Cardiac septum (tissue), 1 donor: Measurements from ENCODE around the gene EPSTI1. TPM values are rescaled to one million over a fixed set of nuclear protein-coding genes. Genes with fewer than 3 reads are reported as not detected.
A peak's percentile ranks its signal among the peaks of the same experiment; 100 is the strongest.

Experiments
- DNase-seq: peaks from one replicate; pipeline ENCODE4 v3.0.0-alpha.2; 2020; ENCODE audit warnings: low spot score
- intact Hi-C: fragments of 100-400 bp; cut with DNase I; formaldehyde crosslinking; loops from one replicate; pipeline ENCODE4 v1.14.0; 2022
- total RNA-seq: library from RNA; stranded (reverse); fragmentation: NEBNext Ultra II Directional; extraction: Animal tissue kit (Norgen Biotek cat#: 25700); gene quantifications from one replicate; pipeline ENCODE4 v1.2.1, GENCODE V29; 2021
- donor health status: DM: no; HTN: no; CAD: no.

Gene EPSTI1
- total RNA-seq, 1 donor from 2014 or later = 2.7 TPM

DNA sequence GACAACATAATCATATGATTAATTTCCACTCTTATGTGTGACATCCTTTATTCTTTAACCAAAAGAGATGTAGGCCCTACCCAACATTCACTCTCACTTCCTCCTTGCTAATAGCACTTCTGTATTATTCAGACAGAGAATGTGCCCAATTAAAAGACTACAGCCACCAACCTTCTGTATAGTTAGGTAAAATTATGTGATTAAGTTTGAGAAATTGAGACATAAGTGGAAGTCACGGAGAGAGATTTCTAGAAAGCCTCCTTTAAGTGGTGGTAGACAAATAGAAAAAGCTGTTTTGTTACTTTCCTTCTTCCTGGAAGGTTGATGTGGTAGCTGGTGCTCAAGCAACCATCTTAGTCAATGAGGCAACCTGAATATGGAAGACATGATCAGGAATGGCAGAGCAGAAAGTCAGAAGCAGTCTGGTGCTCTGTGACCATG, 14.8 kb downstream of the EPSTI1 start:
- DNase-seq = no peak
- intact Hi-C loops = no loop called here

DNA sequence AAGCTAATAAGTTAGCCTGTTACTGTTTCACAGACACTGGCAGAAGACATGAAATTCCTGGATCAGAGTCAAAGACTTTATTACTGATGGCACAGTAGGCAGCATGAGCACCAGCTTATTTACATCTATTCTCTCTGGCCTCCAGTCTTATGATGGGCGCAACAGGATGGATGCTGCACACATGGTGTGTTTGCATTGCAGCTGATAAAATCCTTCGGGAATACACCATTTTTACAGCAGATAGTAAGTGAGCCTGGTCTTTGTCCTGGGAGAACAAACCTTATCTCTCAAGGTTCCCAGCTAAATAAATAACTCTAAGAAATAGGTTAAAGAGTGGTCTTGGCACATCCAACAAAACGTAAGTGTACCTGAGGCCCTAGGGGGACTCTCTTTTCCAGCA, 16.0 kb downstream of the EPSTI1 start:
- intact Hi-C loops = no loop called here
- DNase-seq = no peak

DNA sequence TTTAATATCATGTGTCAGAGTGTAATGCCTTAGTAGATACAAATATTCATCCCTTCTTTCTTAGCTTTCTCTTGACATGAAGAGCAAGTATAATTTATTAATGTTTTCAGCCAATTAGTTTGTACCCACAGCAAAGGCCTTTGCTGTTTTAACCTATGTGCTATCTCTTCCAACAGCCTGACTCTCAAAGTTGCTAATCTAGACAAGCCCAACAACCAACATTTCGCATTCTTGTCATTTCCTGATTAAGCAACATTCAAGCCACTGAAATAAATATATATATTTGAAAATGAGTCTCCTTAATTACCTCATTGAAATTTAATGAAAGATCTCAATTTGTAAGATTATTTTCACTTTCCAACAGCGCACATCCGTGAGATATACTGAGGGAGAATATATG, 18.5 kb downstream of the EPSTI1 start:
- no peak for DNase-seq
- intact Hi-C loops = no loop called here

DNA sequence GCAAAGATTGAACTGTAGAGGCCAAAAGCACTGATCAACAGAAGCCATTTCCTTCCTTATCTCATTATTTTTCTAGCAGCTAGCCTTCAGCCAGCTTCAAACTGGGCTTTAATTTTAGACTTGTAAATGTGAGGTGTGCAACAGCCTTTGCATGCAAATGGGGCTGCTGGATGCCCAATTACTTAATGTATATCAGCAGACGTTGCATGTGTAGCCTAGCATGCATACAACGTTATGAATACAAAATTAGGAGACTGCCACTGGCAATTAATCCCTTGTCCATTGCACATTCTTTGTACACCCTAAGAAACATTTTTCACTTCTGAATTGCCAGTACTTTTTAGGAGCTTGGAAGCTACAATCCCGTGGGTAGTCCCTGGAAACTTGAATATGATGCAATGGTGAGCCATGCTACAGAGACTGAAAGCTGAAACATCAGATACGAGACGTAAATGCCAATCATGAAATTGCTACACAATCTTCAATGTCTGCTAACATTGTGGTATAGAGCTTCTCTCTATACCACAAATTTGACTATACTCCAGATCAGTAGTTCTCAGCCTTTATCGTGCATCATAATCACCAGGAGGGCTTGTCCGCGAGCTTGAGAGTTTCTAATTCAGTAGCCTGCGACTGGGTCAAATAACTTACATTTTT, 20.2 kb downstream of the EPSTI1 start:
- no peak for DNase-seq
- intact Hi-C loops = loop anchor here (2.0 kb wide), 1 partner anchor 833 kb away; no protein-coding TSS in a partner anchor

DNA sequence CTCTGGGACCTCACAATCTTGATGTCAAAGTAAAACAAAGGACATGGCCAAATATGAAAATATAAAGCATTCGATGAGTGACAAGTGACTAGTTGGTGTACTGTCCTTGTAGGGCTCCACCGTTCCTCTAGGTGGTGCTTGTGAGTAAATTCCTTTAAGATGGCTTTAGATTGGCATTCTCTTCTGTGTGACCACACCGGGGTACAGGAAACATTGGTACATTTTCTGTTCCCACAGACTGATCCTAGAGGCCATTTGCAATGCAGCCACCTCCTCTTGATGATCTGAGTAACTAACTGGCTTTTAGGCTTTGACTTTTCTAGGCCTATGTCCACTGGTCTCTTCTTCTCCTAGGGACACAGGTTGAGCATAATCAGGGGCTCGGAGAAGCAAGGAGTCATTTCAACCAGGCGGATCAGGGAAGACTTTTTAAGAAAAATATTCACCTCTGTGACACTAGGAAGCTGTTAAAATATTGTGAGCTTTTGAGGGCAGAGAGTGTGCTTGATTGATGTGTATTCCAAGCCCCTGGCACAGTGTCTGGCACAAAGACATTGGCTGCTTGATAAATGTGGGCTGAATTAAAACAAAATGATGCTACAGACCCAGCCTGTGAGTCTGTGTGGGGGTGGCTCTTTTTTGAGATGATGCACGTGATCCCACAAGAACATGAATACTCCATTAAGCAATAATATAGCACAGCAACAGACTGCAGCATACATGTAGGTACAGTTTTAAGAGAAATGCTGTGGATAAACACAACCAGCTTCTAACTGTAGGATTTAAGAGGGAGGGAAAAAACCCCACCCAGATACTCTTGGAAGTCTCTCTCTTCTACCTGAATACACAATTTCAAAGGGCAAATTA, 21.0 kb downstream of the EPSTI1 start:
- intact Hi-C loops = loop anchor here (2.0 kb wide), 1 partner anchor 834 kb away; no protein-coding TSS in a partner anchor
- DNase-seq = no peak

DNA sequence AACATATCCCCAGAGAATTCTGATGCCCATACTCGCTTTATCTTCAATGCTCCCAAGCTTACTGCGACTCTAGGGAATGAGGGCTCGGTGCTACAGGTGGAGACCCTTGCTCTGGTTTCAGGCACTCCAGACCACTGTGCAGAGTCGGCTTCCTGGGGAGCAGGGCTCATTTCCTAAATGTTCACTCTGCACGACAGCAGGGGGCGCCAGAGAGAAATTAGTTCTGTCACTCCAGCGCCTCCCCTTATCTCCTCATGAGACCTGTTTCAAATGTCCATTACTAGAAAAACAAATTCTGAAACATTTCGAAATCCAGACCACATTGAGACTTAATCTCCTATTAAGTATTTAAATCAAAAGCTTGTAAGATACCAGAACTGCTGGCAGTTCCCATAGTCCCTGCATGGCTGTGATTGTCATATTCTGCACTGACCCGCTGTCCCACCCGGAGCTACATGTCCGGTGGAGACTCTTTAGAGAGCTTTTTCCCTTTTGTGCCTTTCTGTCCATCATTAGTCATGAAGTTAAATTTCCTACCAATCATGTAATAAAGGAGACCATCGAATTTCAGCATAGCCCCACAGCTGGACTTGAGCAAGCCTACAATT, 22.4 kb downstream of the EPSTI1 start:
- peak; percentile 85 for DNase-seq
- intact Hi-C loops = loop anchor here (2.0 to 10.0 kb wide), 5 partner anchors 85 to 905 kb away; partner anchors contain the start of genes CCDC122 and LACC1

DNA sequence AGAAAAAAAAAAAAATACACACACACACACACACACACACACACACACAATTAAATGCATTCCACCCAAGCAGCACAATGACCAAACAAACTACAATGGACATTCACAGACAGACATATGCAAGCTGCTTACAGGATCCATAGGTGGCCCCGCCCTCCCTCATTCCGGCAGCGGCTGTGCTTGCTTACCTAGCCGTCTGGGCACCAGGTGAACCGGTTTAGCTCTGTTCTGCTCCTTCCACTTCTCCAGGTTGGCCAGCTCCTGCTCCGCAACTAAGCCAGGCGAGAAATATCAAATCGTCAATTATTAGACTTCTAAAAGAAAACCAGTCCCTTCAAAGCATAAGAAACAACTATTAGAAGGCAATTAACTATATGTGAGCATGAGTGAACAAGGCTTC, 23.1 kb downstream of the EPSTI1 start:
- intact Hi-C loops = loop anchor here (2.0 to 10.0 kb wide), 4 partner anchors 84 to 906 kb away; partner anchors contain the start of genes CCDC122 and LACC1
- no peak for DNase-seq

DNA sequence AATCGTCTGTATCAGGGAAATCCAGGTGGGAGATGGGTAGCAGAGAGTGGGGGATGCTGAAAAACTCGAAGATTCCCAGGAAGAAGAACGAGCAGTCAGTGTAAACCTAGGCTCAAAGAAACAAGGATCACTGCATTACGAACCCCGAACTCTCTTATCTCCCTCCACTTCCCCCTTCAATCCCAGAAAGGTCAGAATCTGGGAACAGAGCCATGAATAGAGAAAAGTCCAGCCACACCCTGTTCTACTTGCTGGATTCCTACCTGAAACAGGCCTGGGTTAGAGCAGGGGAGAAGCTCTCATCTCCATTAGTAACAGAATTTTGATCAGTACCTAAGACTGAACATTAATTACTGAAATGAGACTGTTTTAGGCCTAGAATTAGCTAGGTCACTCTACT, 24.4 kb downstream of the EPSTI1 start:
- intact Hi-C loops = loop anchor here (2.0 to 10.0 kb wide), 4 partner anchors 83 to 907 kb away; partner anchors contain the start of genes CCDC122 and LACC1
- DNase-seq = no peak

DNA sequence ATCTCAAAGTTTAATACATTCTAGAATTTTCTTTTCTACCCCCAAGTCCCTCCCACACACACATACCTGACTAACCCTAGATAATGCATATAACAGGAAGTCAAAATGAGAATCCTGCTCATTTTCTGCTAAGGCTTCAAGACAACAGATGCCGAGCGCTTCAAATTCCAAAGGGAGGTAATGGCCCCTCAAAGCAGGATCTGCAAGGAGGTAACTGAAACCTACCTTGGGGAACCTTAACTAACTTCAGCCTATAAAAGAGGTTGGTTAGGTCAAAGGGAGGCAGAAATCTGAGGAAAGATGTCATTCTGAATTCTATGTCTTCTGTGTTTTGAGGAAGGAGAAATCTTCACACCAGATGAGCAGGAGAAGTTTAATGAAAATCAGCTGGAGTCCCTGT, 26.8 kb downstream of the EPSTI1 start:
- DNase-seq = no peak
- intact Hi-C loops = loop anchor here (5.0 to 10.0 kb wide), 3 partner anchors 80 to 910 kb away; partner anchors contain the start of genes CCDC122 and LACC1

DNA sequence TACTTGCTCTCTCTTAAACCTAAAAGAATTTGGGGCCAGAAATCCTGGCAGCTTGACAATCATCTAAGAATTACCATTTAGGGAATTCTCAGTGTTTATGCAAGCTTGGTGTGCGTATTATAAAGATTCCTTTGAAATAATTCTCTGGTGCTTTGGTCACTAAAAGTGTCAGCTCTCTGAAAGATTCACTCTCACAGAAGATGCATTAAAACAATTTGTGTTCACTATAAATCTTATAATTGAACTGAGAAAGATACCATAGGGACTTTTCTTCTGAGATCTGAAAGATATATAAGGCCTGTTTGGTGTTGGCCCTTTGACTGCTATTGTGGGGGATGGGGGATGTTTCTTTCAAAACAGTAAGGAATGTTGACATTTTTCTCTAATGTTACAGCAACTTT, 27.3 kb downstream of the EPSTI1 start:
- no peak for DNase-seq
- intact Hi-C loops = loop anchor here (5.0 to 10.0 kb wide), 3 partner anchors 80 to 910 kb away; partner anchors contain the start of genes CCDC122 and LACC1

DNA sequence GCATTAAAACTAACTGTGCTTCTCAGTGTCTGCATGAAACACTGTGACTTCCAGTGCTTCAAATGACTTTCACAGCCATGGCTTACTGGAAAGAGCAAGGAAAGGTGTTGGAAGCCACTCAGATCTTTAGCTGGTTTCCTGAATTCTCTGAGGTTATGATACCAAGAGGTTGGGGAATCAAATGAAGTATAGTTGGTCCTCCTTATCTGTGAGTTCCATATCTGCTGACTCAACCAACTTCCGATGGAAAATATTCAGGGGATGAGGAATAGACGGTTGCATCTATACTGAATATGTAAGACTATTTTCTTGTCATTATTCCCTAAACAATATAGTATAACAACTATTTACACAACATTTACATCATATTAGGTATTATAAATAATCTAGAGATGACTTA, 32.4 kb downstream of the EPSTI1 start:
- DNase-seq = no peak
- intact Hi-C loops = loop anchor here (10.0 kb wide), 2 partner anchors 75 to 915 kb away; partner anchors contain the start of genes CCDC122 and LACC1

DNA sequence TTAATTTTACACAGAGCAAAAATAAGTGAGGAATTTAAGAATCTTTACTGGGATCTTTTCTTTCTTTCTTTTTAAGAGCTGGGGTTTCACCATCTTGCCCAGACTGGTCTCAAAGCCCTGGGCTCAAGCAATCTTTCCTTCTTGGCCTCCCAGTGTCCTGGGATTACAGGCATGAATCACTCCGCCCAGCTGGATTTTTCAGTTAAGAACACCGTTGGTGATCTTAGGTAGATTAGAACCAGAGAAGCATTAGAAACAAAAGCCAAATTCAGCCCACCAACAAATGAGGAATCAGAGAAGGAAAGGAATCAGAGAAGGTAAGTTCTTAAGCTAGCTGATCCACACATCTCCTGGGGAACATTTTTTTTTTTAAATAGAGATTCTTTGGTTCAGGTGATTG, 34.2 kb downstream of the EPSTI1 start:
- intact Hi-C loops = no loop called here
- no peak for DNase-seq

DNA sequence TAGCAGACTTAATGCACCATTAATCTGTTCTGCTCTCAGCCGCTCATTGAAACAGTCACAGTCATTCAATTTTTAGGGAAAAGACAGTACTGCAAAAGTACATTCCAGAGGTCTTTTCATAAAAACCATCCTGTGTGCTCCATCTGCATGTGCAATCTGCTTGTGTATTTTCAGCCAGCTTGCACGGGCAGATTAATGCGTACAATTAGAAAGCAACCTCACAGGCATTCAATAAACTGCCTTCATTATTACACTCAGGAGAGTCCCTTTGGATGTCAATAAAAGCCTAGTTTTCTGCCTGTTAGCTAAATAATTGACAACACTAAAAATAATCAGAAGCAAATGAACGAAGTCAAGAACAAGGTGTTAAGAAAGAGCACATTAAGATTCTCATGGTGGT, 41.9 kb downstream of the EPSTI1 start:
- DNase-seq = no peak
- intact Hi-C loops = no loop called here

DNA sequence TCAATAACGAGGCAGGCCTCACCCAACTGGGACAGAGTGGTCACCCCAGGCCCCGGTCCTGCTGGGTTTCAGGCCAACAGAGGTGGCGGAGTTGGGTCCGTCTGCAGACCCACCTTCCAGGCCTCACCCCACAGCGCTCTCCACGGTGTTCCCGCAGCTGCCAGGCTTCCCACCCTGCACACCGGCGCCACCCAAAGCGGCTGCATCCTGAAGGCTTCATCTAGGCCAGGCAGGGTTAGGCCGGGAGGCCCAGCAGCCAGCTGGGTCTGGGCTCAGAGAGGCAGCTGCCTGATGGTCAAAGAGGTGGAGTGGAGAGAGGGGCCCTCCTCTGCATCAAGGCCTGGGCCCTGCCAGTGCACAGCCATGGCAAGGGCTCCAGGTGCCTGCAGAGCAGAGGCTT, 44.1 kb downstream of the EPSTI1 start:
- intact Hi-C loops = no loop called here
- no peak for DNase-seq

DNA sequence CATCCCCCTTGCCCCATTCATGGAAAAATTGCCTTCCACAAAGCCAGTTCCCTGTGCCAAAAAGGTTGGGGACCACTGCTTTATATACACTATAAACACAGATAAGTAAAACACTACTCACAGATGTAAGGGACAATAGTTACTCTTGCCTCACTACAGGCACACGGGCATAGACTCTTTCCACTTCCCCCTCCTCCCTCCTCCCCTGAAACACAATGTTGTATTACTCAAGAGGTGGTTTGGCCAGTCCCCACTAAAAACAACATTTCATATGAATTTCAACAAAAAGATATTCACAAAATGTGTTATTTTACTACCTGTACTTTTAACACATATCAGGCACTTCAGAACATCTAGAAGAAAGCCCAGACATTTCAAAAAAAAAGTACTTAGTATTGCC, 45.1 kb downstream of the EPSTI1 start:
- no peak for DNase-seq
- intact Hi-C loops = no loop called here

DNA sequence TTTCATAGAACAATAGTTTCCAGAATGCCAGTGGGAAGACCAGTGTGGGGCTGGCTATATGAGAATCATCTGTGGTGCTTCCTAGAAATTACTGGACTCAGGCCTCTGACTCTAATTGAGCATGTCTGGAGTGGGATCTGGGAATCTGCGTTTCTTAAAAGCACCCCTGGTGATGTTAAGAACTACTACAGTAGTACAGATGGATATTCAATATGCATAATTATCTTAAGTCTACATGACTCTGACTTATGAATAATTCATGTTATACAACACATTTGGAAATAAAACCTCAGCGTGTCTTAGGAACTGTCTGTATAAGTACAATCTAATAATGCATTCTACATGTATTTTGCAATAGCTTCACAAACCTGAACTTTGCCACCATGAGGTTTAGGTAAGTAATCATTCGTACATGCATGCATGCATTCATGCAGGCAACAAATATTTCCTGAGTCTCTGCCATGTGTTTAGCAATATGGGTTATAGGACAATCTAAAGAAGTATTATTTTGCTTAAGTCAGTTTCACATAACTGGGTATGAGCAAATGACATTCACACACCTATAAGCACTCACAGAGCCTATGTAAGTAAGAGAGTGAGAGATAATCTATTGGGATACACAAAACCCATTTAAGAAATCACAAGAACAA, 62.0 kb downstream of the EPSTI1 start:
- intact Hi-C loops = no loop called here
- DNase-seq = no peak

DNA sequence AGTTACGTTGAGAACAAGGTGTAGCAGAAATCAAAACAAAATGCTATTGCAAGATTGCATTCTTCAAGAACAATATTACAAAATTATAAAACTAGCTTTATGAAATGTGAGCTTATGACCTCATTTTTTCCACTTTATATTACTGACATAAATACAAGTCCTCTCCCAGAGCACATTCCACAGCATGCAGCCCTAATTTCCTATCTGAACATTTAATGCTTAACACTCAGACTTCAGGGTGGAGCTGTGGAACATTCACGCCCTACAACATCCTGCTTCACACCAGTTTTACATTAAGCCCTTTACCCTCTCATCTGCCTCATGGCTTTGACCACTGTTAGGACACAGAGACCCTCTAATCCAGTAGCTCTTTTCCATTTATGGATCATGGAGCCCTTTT, 65.5 kb downstream of the EPSTI1 start:
- intact Hi-C loops = no loop called here
- no peak for DNase-seq

DNA sequence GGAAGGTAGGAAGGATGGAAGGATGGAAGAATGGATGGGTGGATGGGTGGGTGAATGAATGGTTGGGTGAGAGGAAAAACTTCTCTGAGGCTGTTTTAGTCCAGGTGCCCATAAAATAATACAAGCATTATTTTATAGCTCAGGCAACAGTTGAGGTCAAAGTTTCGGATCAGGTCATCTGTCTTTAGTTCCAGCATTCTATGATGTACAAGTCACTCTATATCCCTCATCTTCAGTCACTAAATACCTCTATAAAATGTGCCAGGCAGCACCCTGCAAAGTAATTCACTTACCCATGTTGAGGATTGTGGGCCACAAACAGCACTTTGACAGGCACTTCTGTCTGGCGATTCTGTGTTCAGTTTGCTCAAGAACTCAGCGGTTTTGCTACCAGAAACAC, 66.0 kb downstream of the EPSTI1 start:
- no peak for DNase-seq
- intact Hi-C loops = no loop called here

DNA sequence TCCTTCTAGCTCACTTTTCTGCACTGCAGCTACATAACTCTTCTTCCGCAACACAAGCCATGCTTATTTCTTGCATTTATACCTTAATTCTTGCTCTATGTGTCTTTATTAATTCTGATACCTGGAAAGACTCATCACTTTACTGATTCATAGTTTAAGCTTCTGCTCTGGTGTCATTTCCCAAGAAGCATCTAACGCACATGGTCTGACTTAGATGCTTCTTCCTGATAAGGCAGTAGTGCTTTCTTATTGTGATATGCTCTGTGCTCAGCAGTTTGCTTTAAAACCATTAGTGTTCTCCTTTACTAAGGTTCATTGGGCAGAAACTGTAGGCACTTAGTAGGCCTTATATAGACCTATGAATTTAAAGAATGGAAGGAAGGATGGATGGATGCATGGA, 66.4 kb downstream of the EPSTI1 start:
- intact Hi-C loops = no loop called here
- no peak for DNase-seq

DNA sequence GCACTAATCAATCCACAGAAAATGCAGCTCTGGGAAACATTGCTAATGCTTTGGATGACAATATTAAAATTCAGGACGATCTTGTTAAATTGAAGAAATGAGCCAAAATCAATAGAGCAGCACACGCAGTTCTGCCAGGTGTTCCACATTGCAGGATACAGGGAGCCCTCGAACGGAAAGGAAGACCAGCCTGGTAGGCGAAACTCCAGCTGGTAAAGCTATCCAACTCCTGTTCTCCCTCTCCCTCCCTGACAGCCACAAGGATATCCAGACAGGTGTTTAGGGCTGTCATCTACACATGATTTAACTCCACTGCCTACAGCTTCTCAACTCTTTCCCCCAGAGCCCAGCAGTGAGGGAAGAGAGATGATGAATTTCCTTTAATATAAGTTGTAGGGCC, 67.7 kb downstream of the EPSTI1 start:
- intact Hi-C loops = no loop called here
- no peak for DNase-seq
